HepG2 (cell line): ENCODE measurements around the gene OS9. TPM values are rescaled to one million over a fixed set of nuclear protein-coding genes. Genes with fewer than 3 reads are reported as not detected.

ENCODE experiments used
- ATAC-seq: fragments of 200-7000 bp; cut with Tn5 transposase; 3 replicates; pipeline ENCODE4 v1.9.1; 2020; ENCODE audit warnings: mild to moderate bottlenecking, moderate library complexity
- BruUV-seq: library from RNA; stranded (reverse); fragments of 400-500 nt; replicated peaks from 2 replicates; lab custom pipeline; 2021; lab: Mats Ljungman, UMichigan
- CTCF ChIA-PET: fragments of 300-600 bp; formaldehyde crosslinking; extraction: SDS; loops from one replicate; lab custom pipeline; 2021; ENCODE audit warnings: low total read pairs, inconsistent platforms, low intra/inter-chr PET ratio; lab: Yijun Ruan, JAX
- POLR2A ChIA-PET: fragments of 350-600 bp; sonication (Branson Sonifier 250); formaldehyde crosslinking; loops from one replicate; lab custom pipeline; 2020; ENCODE audit warnings: antibody characterized with exemption, inconsistent platforms; lab: Yijun Ruan, JAX
- DNase-seq: peaks from one replicate; pipeline ENCODE4 v3.0.0-alpha.2; 2015; ENCODE audit warnings: low spot score
- FAIRE-seq: peaks from 3 replicates; lab custom pipeline; 2011; peaks lifted over from hg19 to GRCh38; lab: Jason Lieb, UNC
- H2AFZ ChIP-seq: one replicate; pipeline ENCODE4 v1.6.1; 2011; ENCODE audit warnings: low read length, inconsistent platforms
- H3K27ac ChIP-seq: fragments of 300-600 bp; 3 replicates; pipeline ENCODE4 v1.8.0; 2011; ENCODE audit warnings: mixed run types, mild to moderate bottlenecking, mixed read lengths, low read length, inconsistent platforms; ENCODE audit not compliant: insufficient read depth; ENCODE audit errors: extremely low read length
- H3K27me3 ChIP-seq, 2 experiments: fragments of 200-600 bp in 1 of 2; 2 replicates in 1 of 2; 3 replicates in 1 of 2; pipeline versions ENCODE4 v1.6.0 to v1.8.0; 2011; ENCODE audit warnings: low read length in 2 of 2, mild to moderate bottlenecking in 2 of 2, moderate library complexity in 2 of 2, inconsistent platforms in 1 of 2; ENCODE audit not compliant: insufficient read depth in 2 of 2, control insufficient read depth in 1 of 2
- H3K36me3 ChIP-seq, 2 experiments: fragments of 200-600 bp in 1 of 2; replicated peaks in 1 of 2; 2 replicates in 1 of 2; 3 replicates in 1 of 2; pipeline versions ENCODE4 v1.5.1 to v1.8.0; 2011; ENCODE audit warnings: low read length in 2 of 2, inconsistent platforms in 1 of 2; ENCODE audit not compliant: insufficient read depth in 2 of 2, control insufficient read depth in 1 of 2
- H3K4me1 ChIP-seq: 2 replicates; pipeline ENCODE4 v1.5.1; 2012; ENCODE audit warnings: low read length, inconsistent platforms; ENCODE audit not compliant: insufficient read depth
- H3K4me2 ChIP-seq: 2 replicates; pipeline ENCODE4 v1.6.0; 2011; ENCODE audit warnings: low read depth, low read length, inconsistent platforms
- H3K4me3 ChIP-seq, 3 experiments: fragments of 200-600 bp in 1 of 3; sonication (generic), shearing (Covaris generic) in 1 of 3; replicated peaks in 1 of 3; 2 replicates each; pipeline ENCODE4 v1.5.1; 2011 to 2016; ENCODE audit warnings: low read length in 3 of 3, inconsistent platforms in 2 of 3, low read depth in 2 of 3, mild to moderate bottlenecking in 2 of 3, control low read depth in 1 of 3, mixed read lengths in 1 of 3; ENCODE audit not compliant: insufficient read depth in 1 of 3
- H3K79me2 ChIP-seq: one replicate; pipeline ENCODE4 v1.6.1; 2011; ENCODE audit warnings: low read length, inconsistent platforms; ENCODE audit not compliant: insufficient read depth
- H3K9ac ChIP-seq: 2 replicates; pipeline ENCODE4 v1.6.0; 2011; ENCODE audit warnings: mild to moderate bottlenecking, low read depth, low read length, inconsistent platforms; ENCODE audit not compliant: insufficient read depth
- H3K9me3 ChIP-seq: 2 replicates; pipeline ENCODE4 v1.5.1; 2012; ENCODE audit warnings: mild to moderate bottlenecking, low read length
- H4K20me1 ChIP-seq: 2 replicates; pipeline ENCODE4 v1.6.0; 2011; ENCODE audit warnings: inconsistent platforms, mild to moderate bottlenecking, low read length, moderate library complexity; ENCODE audit not compliant: insufficient read depth
- FUBP1 ChIP-seq: sonication (generic); formaldehyde crosslinking; IDR thresholded peaks from 2 replicates; pipeline ENCODE4 v1.5.1; 2020; ENCODE audit warnings: missing genetic modification reagents, mild to moderate bottlenecking, borderline replicate concordance
- HIC2 ChIP-seq: sonication (generic); formaldehyde crosslinking; IDR thresholded peaks from 2 replicates; pipeline ENCODE4 v1.9.0; 2022; ENCODE audit warnings: low read depth, missing genetic modification reagents
- HNF1B ChIP-seq: sonication (generic); formaldehyde crosslinking; IDR thresholded peaks from 2 replicates; pipeline ENCODE4 v1.5.1; 2020; ENCODE audit warnings: mild to moderate bottlenecking, moderate library complexity, missing genetic modification reagents
- MAX ChIP-seq: IDR thresholded peaks from 2 replicates; pipeline ENCODE4 v1.6.1; 2012; ENCODE audit warnings: inconsistent platforms
- MIXL1 ChIP-seq: IDR thresholded peaks from 2 replicates; pipeline ENCODE4 v1.6.1; 2016
- MYNN ChIP-seq: sonication (generic); formaldehyde crosslinking; IDR thresholded peaks from 2 replicates; pipeline ENCODE4 v1.4.0; 2020; ENCODE audit warnings: mild to moderate bottlenecking, low read depth, missing genetic modification reagents
- NFIC ChIP-seq: IDR thresholded peaks from 2 replicates; pipeline ENCODE4 v1.6.1; 2012; ENCODE audit warnings: mild to moderate bottlenecking, low read length, inconsistent platforms
- NFKB2 ChIP-seq: sonication (generic); formaldehyde crosslinking; IDR thresholded peaks from 2 replicates; pipeline ENCODE4 v1.4.0; 2020; ENCODE audit warnings: missing genetic modification reagents, borderline replicate concordance
- XBP1 ChIP-seq: sonication (generic); formaldehyde crosslinking; IDR thresholded peaks from 2 replicates; pipeline ENCODE4 v1.5.0; 2020; ENCODE audit warnings: missing genetic modification reagents
- ZNF646 ChIP-seq: sonication (generic); formaldehyde crosslinking; IDR thresholded peaks from 2 replicates; pipeline ENCODE4 v1.9.0; 2021; ENCODE audit warnings: mild to moderate bottlenecking, missing genetic modification reagents
- WGBS: methylation state at CpG from one replicate; pipeline ENCODE4 v1.1.6; 2017; ENCODE audit warnings: low lambda C conversion rate; 5-methylcytosine and 5-hydroxymethylcytosine counted together
- in situ Hi-C: cut with HindIII; loops from 2 replicates; pipeline ENCODE4 v1.10.0; 2017; ENCODE audit warnings: low pct_unique_long_range_greater_than_20kb; ENCODE audit not compliant: extremely low pct_ligation_motif_present
- intact Hi-C: fragments of 100-400 bp; cut with micrococcal nuclease; formaldehyde crosslinking; loops from one replicate; pipeline ENCODE4 v1.10.0; 2022; ENCODE audit not compliant: unreplicated experiment
- polyA plus RNA-seq, 8 experiments: library from polyadenylated mRNA; depleted of rRNA in 3 of 8; stranded (reverse) in 7 of 8; unstranded in 1 of 8; fragments of >200 nt; fragmentation: Illumina TruSeq in 4 of 8; extraction: Trizol in 4 of 8; gene quantifications; 2 replicates each; pipeline versions ENCODE4 v1.2.1 to v1.2.3, GENCODE V29; 2011 to 2016; ENCODE audit warnings: low read depth in 4 of 8, missing spikeins in 1 of 8, mixed read lengths in 1 of 8; ENCODE audit not compliant: insufficient read depth in 1 of 8
- total RNA-seq, 5 experiments: library from RNA; depleted of rRNA; stranded (reverse); fragments of >200 nt; fragmentation: Illumina TruSeq; extraction: Trizol; gene quantifications; 2 replicates each; pipeline ENCODE4 v1.2.3, GENCODE V29; 2016; ENCODE audit warnings: low read depth in 1 of 5

Gene OS9
- total and polyA plus RNA-seq, 2 of the 13 experiments (the other 11 are each of a cell fraction or from before 2014, with no cell fraction given): 156 to 206 TPM

- WGBS: 69% methylated on average over 17 of the region's 17 CpGs
- no peak overlapping the region for H2AFZ ChIP-seq
- peak overlapping the region; percentile 53 to 78 (median 60); a peak in 5 of 6 replicates for H3K4me3 ChIP-seq
- FAIRE-seq (no peak), ATAC-seq (no peak), DNase-seq (no peak)
- peaks cover 36% of the 10 kb centered on the region for H3K4me1 ChIP-seq
- POLR2A ChIA-PET: interaction anchor here (1.4 kb wide), 1 partner anchor 8 kb away, joined by 9 read pairs; no protein-coding TSS in a partner anchor
- intact Hi-C loops (no loop called here), in situ Hi-C loops (no loop called here)
- peak overlapping the region; percentile 95 for H3K4me2 ChIP-seq
- H3K36me3 ChIP-seq: peaks cover 9 to 16% of the 10 kb centered on the region in 2 experiments
- no peaks in the 10 kb centered on the region for H3K9me3 ChIP-seq
- H3K79me2 ChIP-seq: no peaks in the 10 kb centered on the region
- H4K20me1 ChIP-seq: no peaks in the 10 kb centered on the region
- peak overlapping the region; percentile 50; the same call in 1 of the 2 replicates for H3K9ac ChIP-seq
- H3K27ac ChIP-seq: no peak overlapping the region
- H3K27me3 ChIP-seq: peaks cover 0 to 6% of the 10 kb centered on the region in 2 experiments; a peak in 1 of 5 replicates
- CTCF ChIA-PET: interaction anchor here (1.1 to 1.3 kb wide), 2 partner anchors 8 to 141 kb away, joined by 3 to 4 read pairs; no protein-coding TSS in a partner anchor
- no TSS peak for BruUV-seq
- no peak for TF ChIP-seq ZNF646 (CRISPR knock-in tag)
- TF ChIP-seq NFIC: no peak
- TF ChIP-seq HIC2: 0 out of 2 replicates have a peak, but pooled peaks have one; percentile 27
- no peak for TF ChIP-seq HNF1B (CRISPR knock-in tag)
- no peak for TF ChIP-seq MIXL1 (CRISPR knock-in tag)
- TF ChIP-seq MYNN (CRISPR knock-in tag): no peak
- peak; percentile 56 for TF ChIP-seq MAX
- TF ChIP-seq XBP1: no peak
- TF ChIP-seq FUBP1: no peak
- TF ChIP-seq NFKB2 (CRISPR knock-in tag): no peak
These were observed 70.7 kb downstream of the OS9 start for GRCh38 chr12:57764662-57765002.
